Measurements from ENCODE around the gene NFYA. TPM values are rescaled to one million over a fixed set of nuclear protein-coding genes. Genes with fewer than 3 reads are reported as not detected.

The NFYA gene
- total and polyA plus RNA-seq, 2 of the 13 experiments (the other 11 are each of a cell fraction or from before 2014, with no cell fraction given) = 16.0 to 22.9 TPM

- TF ChIP-seq, protein P1, sequence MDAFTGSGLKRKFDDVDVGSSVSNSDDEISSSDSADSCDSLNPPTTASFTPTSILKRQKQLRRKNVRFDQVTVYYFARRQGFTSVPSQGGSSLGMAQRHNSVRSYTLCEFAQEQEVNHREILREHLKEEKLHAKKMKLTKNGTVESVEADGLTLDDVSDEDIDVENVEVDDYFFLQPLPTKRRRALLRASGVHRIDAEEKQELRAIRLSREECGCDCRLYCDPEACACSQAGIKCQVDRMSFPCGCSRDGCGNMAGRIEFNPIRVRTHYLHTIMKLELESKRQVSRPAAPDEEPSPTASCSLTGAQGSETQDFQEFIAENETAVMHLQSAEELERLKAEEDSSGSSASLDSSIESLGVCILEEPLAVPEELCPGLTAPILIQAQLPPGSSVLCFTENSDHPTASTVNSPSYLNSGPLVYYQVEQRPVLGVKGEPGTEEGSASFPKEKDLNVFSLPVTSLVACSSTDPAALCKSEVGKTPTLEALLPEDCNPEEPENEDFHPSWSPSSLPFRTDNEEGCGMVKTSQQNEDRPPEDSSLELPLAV (CRISPR knock-in tag; conservative IDR thresholded peaks at IDR 0.05; ENCODE audit: low read depth) = no peak
- TF ChIP-seq EEA1 (CRISPR knock-in tag; IDR thresholded peaks at IDR 0.05; ENCODE audit: borderline replicate concordance) = no peak
- TF ChIP-seq ZSCAN29 (CRISPR knock-in tag; conservative IDR thresholded peaks at IDR 0.05) = no peak
- TF ChIP-seq GABPB1 (CRISPR knock-in tag; IDR thresholded peaks at IDR 0.05) = no peak
- TF ChIP-seq ZNF878 (CRISPR knock-in tag; IDR thresholded peaks at IDR 0.05) = no peak
- TF ChIP-seq, protein P2, sequence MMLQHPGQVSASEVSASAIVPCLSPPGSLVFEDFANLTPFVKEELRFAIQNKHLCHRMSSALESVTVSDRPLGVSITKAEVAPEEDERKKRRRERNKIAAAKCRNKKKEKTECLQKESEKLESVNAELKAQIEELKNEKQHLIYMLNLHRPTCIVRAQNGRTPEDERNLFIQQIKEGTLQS (CRISPR knock-in tag; IDR thresholded peaks at IDR 0.05) = no peak
- no peak for TF ChIP-seq ZNF737 (CRISPR knock-in tag; IDR thresholded peaks at IDR 0.05; ENCODE audit: borderline replicate concordance)
- TF ChIP-seq, protein P3, sequence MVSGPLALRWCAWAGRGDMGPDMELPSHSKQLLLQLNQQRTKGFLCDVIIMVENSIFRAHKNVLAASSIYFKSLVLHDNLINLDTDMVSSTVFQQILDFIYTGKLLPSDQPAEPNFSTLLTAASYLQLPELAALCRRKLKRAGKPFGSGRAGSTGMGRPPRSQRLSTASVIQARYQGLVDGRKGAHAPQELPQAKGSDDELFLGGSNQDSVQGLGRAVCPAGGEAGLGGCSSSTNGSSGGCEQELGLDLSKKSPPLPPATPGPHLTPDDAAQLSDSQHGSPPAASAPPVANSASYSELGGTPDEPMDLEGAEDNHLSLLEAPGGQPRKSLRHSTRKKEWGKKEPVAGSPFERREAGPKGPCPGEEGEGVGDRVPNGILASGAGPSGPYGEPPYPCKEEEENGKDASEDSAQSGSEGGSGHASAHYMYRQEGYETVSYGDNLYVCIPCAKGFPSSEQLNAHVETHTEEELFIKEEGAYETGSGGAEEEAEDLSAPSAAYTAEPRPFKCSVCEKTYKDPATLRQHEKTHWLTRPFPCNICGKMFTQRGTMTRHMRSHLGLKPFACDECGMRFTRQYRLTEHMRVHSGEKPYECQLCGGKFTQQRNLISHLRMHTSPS (CRISPR knock-in tag; IDR thresholded peaks at IDR 0.05; ENCODE audit: low read depth) = no peak
- TF ChIP-seq ZNF619 (CRISPR knock-in tag; IDR thresholded peaks at IDR 0.05) = no peak
- TF ChIP-seq FOSL2 (CRISPR knock-in tag; IDR thresholded peaks at IDR 0.05) = peak; percentile 51
- TF ChIP-seq HHEX (CRISPR knock-in tag; IDR thresholded peaks at IDR 0.05) = no peak
- TF ChIP-seq ZNF484 (CRISPR knock-in tag; IDR thresholded peaks at IDR 0.05; ENCODE audit: borderline replicate concordance, low read depth) = no peak
- TF ChIP-seq ZNF292 (CRISPR knock-in tag; IDR thresholded peaks at IDR 0.05; ENCODE audit: borderline replicate concordance, low read depth) = no peak
- TF ChIP-seq TFAP4 (IDR thresholded peaks at IDR 0.05; ENCODE audit: borderline replicate concordance, low read depth) = no peak
- no peak for TF ChIP-seq ZNF274 (CRISPR knock-in tag; IDR thresholded peaks at IDR 0.05)
- TF ChIP-seq FOXK2 (IDR thresholded peaks at IDR 0.05) = peak; percentile 58; the same call in 1 of the 2 replicates
- 0 out of 2 replicates have a peak, but pooled peaks have one; percentile 31 for TF ChIP-seq REPIN1 (CRISPR knock-in tag; IDR thresholded peaks at IDR 0.05; ENCODE audit: borderline replicate concordance, low read depth)
- TF ChIP-seq EZH2 (conservative IDR thresholded peaks at IDR 0.05; ENCODE audit: low read depth, low read length) = no peak
- TF ChIP-seq HNRNPUL1 (IDR thresholded peaks at IDR 0.05; ENCODE audit: low read depth, low read length) = no peak
- no peak; the same call in 1 of the 2 replicates for TF ChIP-seq RXRA (CRISPR knock-in tag; IDR thresholded peaks at IDR 0.05)
- no peak for TF ChIP-seq MYC (CRISPR knock-in tag; IDR thresholded peaks at IDR 0.05; ENCODE audit: borderline replicate concordance)
- no peak for TF ChIP-seq DR1 (CRISPR knock-in tag; IDR thresholded peaks at IDR 0.05)
Observed at GRCh38 chr6:41065550-41066026, 7.2 kb upstream of the NFYA start (continued).
